WTC11 (cell line): ENCODE results near the gene TMCC2. TPM values are rescaled to one million over a fixed set of nuclear protein-coding genes. Genes with fewer than 3 reads are reported as not detected.

Experiments used
- ATAC-seq: fragments of 200-7000 bp; cut with Tn5 transposase; 2 replicates; pipeline ENCODE4 v1.10.0; 2021; ENCODE audit warnings: mild to moderate bottlenecking, moderate library complexity
- CTCF ChIA-PET: fragments of 300-600 bp; sonication (Branson Sonifier 250); formaldehyde crosslinking; loops from one replicate; lab custom pipeline; 2021; ENCODE audit warnings: antibody characterized with exemption; lab: Charles Lee
- POLR2A ChIA-PET: fragments of 350-600 bp; sonication (Branson Sonifier 250); formaldehyde crosslinking; loops from one replicate; lab custom pipeline; 2021; ENCODE audit warnings: antibody characterized with exemption; lab: Charles Lee
- DNase-seq: peaks from one replicate; pipeline ENCODE4 v3.0.0; 2021; ENCODE audit warnings: low spot score
- H3K27ac Mint-ChIP-seq: 2 replicates; pipeline ENCODE4 v1.8.0; 2021; ENCODE audit warnings: mixed read lengths
- H3K27me3 Mint-ChIP-seq: 2 replicates; pipeline ENCODE4 v1.8.0; 2021; ENCODE audit warnings: low read depth, mild to moderate bottlenecking, moderate library complexity, mixed read lengths
- H3K36me3 Mint-ChIP-seq: 2 replicates; pipeline ENCODE4 v1.8.0; 2021; ENCODE audit warnings: mixed read lengths
- H3K4me1 Mint-ChIP-seq: 2 replicates; pipeline ENCODE4 v1.8.0; 2022; ENCODE audit warnings: mixed read lengths
- H3K4me3 Mint-ChIP-seq: 2 replicates; pipeline ENCODE4 v1.8.0; 2021; ENCODE audit warnings: mild to moderate bottlenecking, moderate library complexity, mixed read lengths
- H3K9me3 Mint-ChIP-seq: 2 replicates; pipeline ENCODE4 v1.8.0; 2021; ENCODE audit warnings: mixed read lengths
- ERG ChIP-seq: fragments of 250-450 bp; sonication (Bioruptor Pico); IDR thresholded peaks from 2 replicates; pipeline ENCODE4 v1.8.0; 2021; ENCODE audit warnings: mild to moderate bottlenecking
- FOXP1 ChIP-seq: sonication (generic); formaldehyde crosslinking; IDR thresholded peaks from 2 replicates; pipeline ENCODE4 v1.8.0; 2022; ENCODE audit warnings: missing genetic modification reagents, mild to moderate bottlenecking, moderate library complexity, borderline replicate concordance
- FOXP4 ChIP-seq: sonication (generic); formaldehyde crosslinking; IDR thresholded peaks from 2 replicates; pipeline ENCODE4 v1.8.0; 2022; ENCODE audit warnings: mild to moderate bottlenecking, missing genetic modification reagents
- PRDM15 ChIP-seq: sonication (generic); formaldehyde crosslinking; IDR thresholded peaks from 2 replicates; pipeline ENCODE4 v1.8.0; 2022; ENCODE audit warnings: missing genetic modification reagents
- USF1 ChIP-seq: sonication (generic); formaldehyde crosslinking; IDR thresholded peaks from 2 replicates; pipeline ENCODE4 v1.8.0; 2022; ENCODE audit warnings: mild to moderate bottlenecking, missing genetic modification reagents
- ZNF317 ChIP-seq: sonication (generic); formaldehyde crosslinking; IDR thresholded peaks from 2 replicates; pipeline ENCODE4 v1.8.1; 2023; ENCODE audit warnings: low read depth, mild to moderate bottlenecking, moderate library complexity, missing genetic modification reagents, borderline replicate concordance
- total RNA-seq: library from RNA; stranded (reverse); gene quantifications from 3 replicates; pipeline ENCODE4 v1.2.3, GENCODE V29; 2021
- TF ChIP-seq, protein P1 (sequence below): fragments of 250-450 bp; sonication (Bioruptor Pico); IDR thresholded peaks from 2 replicates; pipeline ENCODE4 v1.9.0; 2021; ENCODE audit warnings: mild to moderate bottlenecking
- TF ChIP-seq, protein P2 (sequence below): sonication (generic); formaldehyde crosslinking; IDR thresholded peaks from 2 replicates; pipeline ENCODE4 v1.8.1; 2023; ENCODE audit warnings: mild to moderate bottlenecking, missing genetic modification reagents, borderline replicate concordance
- TF ChIP-seq, protein P3 (sequence below): sonication (generic); formaldehyde crosslinking; IDR thresholded peaks from 2 replicates; pipeline ENCODE4 v1.8.0; 2023; ENCODE audit warnings: missing genetic modification reagents
- TF ChIP-seq, protein P4 (sequence below): sonication (generic); formaldehyde crosslinking; IDR thresholded peaks from 2 replicates; pipeline ENCODE4 v1.8.1; 2023; ENCODE audit warnings: mild to moderate bottlenecking, missing genetic modification reagents, moderate library complexity
- TF ChIP-seq, protein P5 (sequence below): sonication (generic); formaldehyde crosslinking; IDR thresholded peaks from 2 replicates; pipeline ENCODE4 v1.8.1; 2023; ENCODE audit warnings: mild to moderate bottlenecking, moderate library complexity, missing genetic modification reagents
- TF ChIP-seq, protein P6 (sequence below): fragments of 250-450 bp; sonication (Bioruptor Pico); conservative IDR thresholded peaks from 2 replicates; pipeline ENCODE4 v1.9.0; 2021; ENCODE audit warnings: mild to moderate bottlenecking

TMCC2 gene
- total RNA-seq, 1 experiment from 2014 or later: 9.5 TPM

GRCh38 chr1:205270271-205270670 is 42.5 kb downstream of the TMCC2 start:
- ATAC-seq (no peak), DNase-seq (no peak)
- Mint-ChIP-seq H3K36me3 (peaks cover 5% of the 10 kb centered on the region), H3K27me3 (no peaks in the 10 kb centered on the region), H3K9me3 (no peaks in the 10 kb centered on the region), H3K27ac (no peak overlapping the region), H3K4me1 (peaks cover 29% of the 10 kb centered on the region), H3K4me3 (no peak overlapping the region)
- ChIA-PET POLR2A (no interaction called here), CTCF (interaction anchor here (0.8 to 13.3 kb wide), 17 partner anchors 8 to 259 kb away, joined by 3 to 684 read pairs (median 6); partner anchors contain the start of genes NUAK2 and TMCC2)
- TF ChIP-seq ZNF317 (CRISPR knock-in tag) (no peak), PRDM15 (CRISPR knock-in tag) (no peak), ERG (no peak), USF1 (CRISPR knock-in tag) (no peak), FOXP4 (CRISPR knock-in tag) (no peak), FOXP1 (CRISPR knock-in tag) (no peak)
- TF ChIP-seq, protein P1, sequence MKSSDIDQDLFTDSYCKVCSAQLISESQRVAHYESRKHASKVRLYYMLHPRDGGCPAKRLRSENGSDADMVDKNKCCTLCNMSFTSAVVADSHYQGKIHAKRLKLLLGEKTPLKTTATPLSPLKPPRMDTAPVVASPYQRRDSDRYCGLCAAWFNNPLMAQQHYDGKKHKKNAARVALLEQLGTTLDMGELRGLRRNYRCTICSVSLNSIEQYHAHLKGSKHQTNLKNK (CRISPR knock-in tag): no peak
- TF ChIP-seq, protein P2, sequence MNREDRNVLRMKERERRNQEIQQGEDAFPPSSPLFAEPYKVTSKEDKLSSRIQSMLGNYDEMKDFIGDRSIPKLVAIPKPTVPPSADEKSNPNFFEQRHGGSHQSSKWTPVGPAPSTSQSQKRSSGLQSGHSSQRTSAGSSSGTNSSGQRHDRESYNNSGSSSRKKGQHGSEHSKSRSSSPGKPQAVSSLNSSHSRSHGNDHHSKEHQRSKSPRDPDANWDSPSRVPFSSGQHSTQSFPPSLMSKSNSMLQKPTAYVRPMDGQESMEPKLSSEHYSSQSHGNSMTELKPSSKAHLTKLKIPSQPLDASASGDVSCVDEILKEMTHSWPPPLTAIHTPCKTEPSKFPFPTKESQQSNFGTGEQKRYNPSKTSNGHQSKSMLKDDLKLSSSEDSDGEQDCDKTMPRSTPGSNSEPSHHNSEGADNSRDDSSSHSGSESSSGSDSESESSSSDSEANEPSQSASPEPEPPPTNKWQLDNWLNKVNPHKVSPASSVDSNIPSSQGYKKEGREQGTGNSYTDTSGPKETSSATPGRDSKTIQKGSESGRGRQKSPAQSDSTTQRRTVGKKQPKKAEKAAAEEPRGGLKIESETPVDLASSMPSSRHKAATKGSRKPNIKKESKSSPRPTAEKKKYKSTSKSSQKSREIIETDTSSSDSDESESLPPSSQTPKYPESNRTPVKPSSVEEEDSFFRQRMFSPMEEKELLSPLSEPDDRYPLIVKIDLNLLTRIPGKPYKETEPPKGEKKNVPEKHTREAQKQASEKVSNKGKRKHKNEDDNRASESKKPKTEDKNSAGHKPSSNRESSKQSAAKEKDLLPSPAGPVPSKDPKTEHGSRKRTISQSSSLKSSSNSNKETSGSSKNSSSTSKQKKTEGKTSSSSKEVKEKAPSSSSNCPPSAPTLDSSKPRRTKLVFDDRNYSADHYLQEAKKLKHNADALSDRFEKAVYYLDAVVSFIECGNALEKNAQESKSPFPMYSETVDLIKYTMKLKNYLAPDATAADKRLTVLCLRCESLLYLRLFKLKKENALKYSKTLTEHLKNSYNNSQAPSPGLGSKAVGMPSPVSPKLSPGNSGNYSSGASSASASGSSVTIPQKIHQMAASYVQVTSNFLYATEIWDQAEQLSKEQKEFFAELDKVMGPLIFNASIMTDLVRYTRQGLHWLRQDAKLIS: no peak
- TF ChIP-seq, protein P3, sequence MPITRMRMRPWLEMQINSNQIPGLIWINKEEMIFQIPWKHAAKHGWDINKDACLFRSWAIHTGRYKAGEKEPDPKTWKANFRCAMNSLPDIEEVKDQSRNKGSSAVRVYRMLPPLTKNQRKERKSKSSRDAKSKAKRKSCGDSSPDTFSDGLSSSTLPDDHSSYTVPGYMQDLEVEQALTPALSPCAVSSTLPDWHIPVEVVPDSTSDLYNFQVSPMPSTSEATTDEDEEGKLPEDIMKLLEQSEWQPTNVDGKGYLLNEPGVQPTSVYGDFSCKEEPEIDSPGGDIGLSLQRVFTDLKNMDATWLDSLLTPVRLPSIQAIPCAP (CRISPR knock-in tag): no peak
- TF ChIP-seq, protein P4, sequence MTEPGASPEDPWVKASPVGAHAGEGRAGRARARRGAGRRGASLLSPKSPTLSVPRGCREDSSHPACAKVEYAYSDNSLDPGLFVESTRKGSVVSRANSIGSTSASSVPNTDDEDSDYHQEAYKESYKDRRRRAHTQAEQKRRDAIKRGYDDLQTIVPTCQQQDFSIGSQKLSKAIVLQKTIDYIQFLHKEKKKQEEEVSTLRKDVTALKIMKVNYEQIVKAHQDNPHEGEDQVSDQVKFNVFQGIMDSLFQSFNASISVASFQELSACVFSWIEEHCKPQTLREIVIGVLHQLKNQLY (CRISPR knock-in tag): no peak
- TF ChIP-seq, protein P5, sequence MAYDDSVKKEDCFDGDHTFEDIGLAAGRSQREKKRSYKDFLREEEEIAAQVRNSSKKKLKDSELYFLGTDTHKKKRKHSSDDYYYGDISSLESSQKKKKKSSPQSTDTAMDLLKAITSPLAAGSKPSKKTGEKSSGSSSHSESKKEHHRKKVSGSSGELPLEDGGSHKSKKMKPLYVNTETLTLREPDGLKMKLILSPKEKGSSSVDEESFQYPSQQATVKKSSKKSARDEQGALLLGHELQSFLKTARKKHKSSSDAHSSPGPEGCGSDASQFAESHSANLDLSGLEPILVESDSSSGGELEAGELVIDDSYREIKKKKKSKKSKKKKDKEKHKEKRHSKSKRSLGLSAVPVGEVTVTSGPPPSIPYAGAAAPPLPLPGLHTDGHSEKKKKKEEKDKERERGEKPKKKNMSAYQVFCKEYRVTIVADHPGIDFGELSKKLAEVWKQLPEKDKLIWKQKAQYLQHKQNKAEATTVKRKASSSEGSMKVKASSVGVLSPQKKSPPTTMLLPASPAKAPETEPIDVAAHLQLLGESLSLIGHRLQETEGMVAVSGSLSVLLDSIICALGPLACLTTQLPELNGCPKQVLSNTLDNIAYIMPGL (CRISPR knock-in tag): no peak
- TF ChIP-seq, protein P6, sequence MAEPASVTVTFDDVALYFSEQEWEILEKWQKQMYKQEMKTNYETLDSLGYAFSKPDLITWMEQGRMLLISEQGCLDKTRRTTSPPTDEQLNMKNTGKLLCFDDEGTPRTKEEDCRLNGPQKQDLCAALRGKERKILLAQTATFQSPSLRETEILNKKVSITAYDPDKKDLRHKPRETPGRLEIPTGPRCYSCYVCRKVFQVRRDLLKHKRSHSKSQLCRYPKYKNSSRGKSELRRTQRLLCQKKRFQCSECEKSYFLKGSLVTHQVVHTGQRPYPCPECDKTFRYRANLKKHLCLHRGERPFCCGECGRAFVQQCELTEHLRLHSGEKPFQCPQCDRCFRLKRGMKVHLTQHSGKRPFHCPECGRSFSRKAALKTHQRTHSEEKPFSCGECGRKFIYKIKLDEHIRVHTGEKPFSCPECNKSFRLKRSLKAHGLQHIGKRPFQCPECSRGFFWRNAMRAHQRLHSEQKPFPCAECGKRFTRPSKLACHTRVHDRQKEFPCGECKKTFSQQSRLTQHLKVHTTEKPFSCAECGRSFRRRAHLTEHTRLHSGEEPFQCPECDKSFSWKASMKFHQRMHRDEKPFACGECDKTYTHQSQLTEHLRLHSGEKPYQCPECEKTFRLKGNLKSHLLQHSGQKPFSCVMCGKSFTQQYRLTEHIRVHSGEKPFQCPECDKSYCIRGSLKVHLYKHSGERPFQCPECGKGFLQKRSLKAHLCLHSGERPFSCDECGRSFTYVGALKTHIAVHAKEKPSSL (CRISPR knock-in tag): no peak
